ENCODE data around the gene IL15RA. TPM values are rescaled to one million over a fixed set of nuclear protein-coding genes. Genes with fewer than 3 reads are reported as not detected.

Gene IL15RA
- total RNA-seq, 1 experiment from 2014 or later, result 15.5 TPM

GRCh38 chr10:5919568-5919967 lies 57.8 kb downstream of the IL15RA start:
- POLR2A ChIA-PET (ENCODE audit: unreplicated experiment), result no interaction called here
- Histone ChIP-seq H3F3A (ENCODE audit: insufficient read depth, low read depth) (no peaks in the 10 kb centered on the region), H3K4me3 (no peak overlapping the region), H3K9me2 (ENCODE audit: insufficient read depth) (no peaks in the 10 kb centered on the region), H3K27me3 (ENCODE audit: insufficient read depth, low read depth) (no peaks in the 10 kb centered on the region), H3K79me2 (ENCODE audit: low read depth) (no peaks in the 10 kb centered on the region), H3K36me3 (ENCODE audit: low read depth) (no peaks in the 10 kb centered on the region), H3K4me2 (no peak overlapping the region), H4K20me1 (ENCODE audit: insufficient read depth) (no peaks in the 10 kb centered on the region), H3K27ac (no peak overlapping the region), H3K4me1 (replicated peaks; ENCODE audit: insufficient read depth) (no peaks in the 10 kb centered on the region), H3K9me3 (ENCODE audit: insufficient read depth, low read depth) (no peaks in the 10 kb centered on the region), H2AFZ (no peak overlapping the region)
- CTCF ChIA-PET, result no interaction called here
- DNase-seq, result no peak
- no TSS peak for BruUV-seq (replicated peaks)
- no peak for TF ChIP-seq EZH2 (IDR thresholded peaks at IDR 0.05; ENCODE audit: low read depth)
- TF ChIP-seq CTCF (conservative IDR thresholded peaks at IDR 0.05), result no peak
- intact Hi-C loops (cut with micrococcal nuclease; ENCODE audit: unreplicated experiment), result no loop called here

- H3K9me2 ChIP-seq (ENCODE audit: insufficient read depth), result no peaks in the 10 kb centered on the region
- no peaks in the 10 kb centered on the region for H3F3A ChIP-seq (ENCODE audit: insufficient read depth, low read depth)
- no peaks in the 10 kb centered on the region for H3K79me2 ChIP-seq (ENCODE audit: low read depth)
- H2AFZ ChIP-seq, result no peak overlapping the region
- H3K27me3 ChIP-seq (ENCODE audit: insufficient read depth, low read depth), result no peaks in the 10 kb centered on the region
- DNase-seq, result no peak
- intact Hi-C loops (cut with micrococcal nuclease; ENCODE audit: unreplicated experiment), result no loop called here
- no peaks in the 10 kb centered on the region for H3K9me3 ChIP-seq (ENCODE audit: insufficient read depth, low read depth)
- H3K4me2 ChIP-seq, result no peak overlapping the region
- ChIA-PET POLR2A (ENCODE audit: unreplicated experiment) (no interaction called here), CTCF (no interaction called here)
- BruUV-seq (replicated peaks), result no TSS peak
- TF ChIP-seq EZH2 (IDR thresholded peaks at IDR 0.05; ENCODE audit: low read depth) (no peak), CTCF (conservative IDR thresholded peaks at IDR 0.05) (no peak)
- no peaks in the 10 kb centered on the region for H3K36me3 ChIP-seq (ENCODE audit: low read depth)
- no peaks in the 10 kb centered on the region for H3K4me1 ChIP-seq (replicated peaks; ENCODE audit: insufficient read depth)
- H3K4me3 ChIP-seq, result no peak overlapping the region
- no peak overlapping the region for H3K27ac ChIP-seq
- H4K20me1 ChIP-seq (ENCODE audit: insufficient read depth), result no peaks in the 10 kb centered on the region
Observed at GRCh38 chr10:5918763-5919162, 58.6 kb downstream of the IL15RA start.

GRCh38 chr10:5917305-5917704 lies 60.0 kb downstream of the IL15RA start:
- BruUV-seq (replicated peaks), result no TSS peak
- Histone ChIP-seq H3K36me3 (ENCODE audit: low read depth) (no peaks in the 10 kb centered on the region), H4K20me1 (ENCODE audit: insufficient read depth) (no peaks in the 10 kb centered on the region), H3K4me1 (replicated peaks; ENCODE audit: insufficient read depth) (no peaks in the 10 kb centered on the region), H3K9me3 (ENCODE audit: insufficient read depth, low read depth) (no peaks in the 10 kb centered on the region), H3F3A (ENCODE audit: insufficient read depth, low read depth) (no peaks in the 10 kb centered on the region), H3K79me2 (ENCODE audit: low read depth) (no peaks in the 10 kb centered on the region), H3K9me2 (ENCODE audit: insufficient read depth) (no peaks in the 10 kb centered on the region), H2AFZ (no peak overlapping the region), H3K4me2 (no peak overlapping the region), H3K27ac (no peak overlapping the region), H3K4me3 (no peak overlapping the region), H3K27me3 (ENCODE audit: insufficient read depth, low read depth) (no peaks in the 10 kb centered on the region)
- intact Hi-C loops (cut with micrococcal nuclease; ENCODE audit: unreplicated experiment), result no loop called here
- ChIA-PET POLR2A (ENCODE audit: unreplicated experiment) (no interaction called here), CTCF (no interaction called here)
- no peak for DNase-seq
- TF ChIP-seq EZH2 (IDR thresholded peaks at IDR 0.05; ENCODE audit: low read depth) (no peak), CTCF (conservative IDR thresholded peaks at IDR 0.05) (no peak)
